Astrocyte of the spinal cord (primary cell): ENCODE measurements around the gene MCRIP2.

ENCODE experiments used
- DNase-seq: peaks from one replicate; pipeline ENCODE4 v3.0.0; 2011; ENCODE audit warnings: low read depth, low spot score
- H3K4me3 ChIP-seq: 2 replicates; pipeline ENCODE4 v1.5.1; 2011; ENCODE audit warnings: low read depth, mild to moderate bottlenecking, low read length, moderate library complexity
- in situ Hi-C: cut with HindIII; loops from 2 replicates; pipeline ENCODE4 v1.10.0; 2017; ENCODE audit warnings: low sequenced_read_pairs
- TF ChIP-seq, protein P1 (sequence below): IDR thresholded peaks from 2 replicates; pipeline ENCODE4 v1.5.1; 2012; ENCODE audit warnings: low read depth, mild to moderate bottlenecking, low read length, inconsistent platforms

MCRIP2 gene

DNA sequence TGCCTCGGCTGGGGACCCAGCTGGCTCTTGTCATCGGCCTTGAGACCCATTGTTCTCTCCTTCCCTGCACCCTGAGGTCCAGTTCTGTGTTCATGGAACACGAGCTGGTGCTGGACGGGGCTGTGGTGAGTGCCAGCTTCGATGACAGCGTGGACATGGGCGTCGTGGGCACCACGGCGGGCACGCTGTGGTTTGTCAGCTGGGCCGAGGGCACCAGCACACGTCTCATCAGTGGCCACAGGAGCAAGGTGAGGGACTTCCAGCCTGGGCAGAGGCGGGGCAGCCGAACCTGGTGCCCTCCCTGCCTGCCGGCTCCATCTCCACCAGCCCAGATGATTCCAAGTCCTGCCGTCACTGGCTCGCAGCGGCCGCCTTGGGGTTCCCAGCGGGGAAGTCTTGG, 21.0 kb downstream of the MCRIP2 start:
- in situ Hi-C loops = no loop called here
- TF ChIP-seq, protein P1, sequence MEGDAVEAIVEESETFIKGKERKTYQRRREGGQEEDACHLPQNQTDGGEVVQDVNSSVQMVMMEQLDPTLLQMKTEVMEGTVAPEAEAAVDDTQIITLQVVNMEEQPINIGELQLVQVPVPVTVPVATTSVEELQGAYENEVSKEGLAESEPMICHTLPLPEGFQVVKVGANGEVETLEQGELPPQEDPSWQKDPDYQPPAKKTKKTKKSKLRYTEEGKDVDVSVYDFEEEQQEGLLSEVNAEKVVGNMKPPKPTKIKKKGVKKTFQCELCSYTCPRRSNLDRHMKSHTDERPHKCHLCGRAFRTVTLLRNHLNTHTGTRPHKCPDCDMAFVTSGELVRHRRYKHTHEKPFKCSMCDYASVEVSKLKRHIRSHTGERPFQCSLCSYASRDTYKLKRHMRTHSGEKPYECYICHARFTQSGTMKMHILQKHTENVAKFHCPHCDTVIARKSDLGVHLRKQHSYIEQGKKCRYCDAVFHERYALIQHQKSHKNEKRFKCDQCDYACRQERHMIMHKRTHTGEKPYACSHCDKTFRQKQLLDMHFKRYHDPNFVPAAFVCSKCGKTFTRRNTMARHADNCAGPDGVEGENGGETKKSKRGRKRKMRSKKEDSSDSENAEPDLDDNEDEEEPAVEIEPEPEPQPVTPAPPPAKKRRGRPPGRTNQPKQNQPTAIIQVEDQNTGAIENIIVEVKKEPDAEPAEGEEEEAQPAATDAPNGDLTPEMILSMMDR = no peak
- H3K4me3 ChIP-seq = no peak overlapping the region
- DNase-seq = no peak

DNA sequence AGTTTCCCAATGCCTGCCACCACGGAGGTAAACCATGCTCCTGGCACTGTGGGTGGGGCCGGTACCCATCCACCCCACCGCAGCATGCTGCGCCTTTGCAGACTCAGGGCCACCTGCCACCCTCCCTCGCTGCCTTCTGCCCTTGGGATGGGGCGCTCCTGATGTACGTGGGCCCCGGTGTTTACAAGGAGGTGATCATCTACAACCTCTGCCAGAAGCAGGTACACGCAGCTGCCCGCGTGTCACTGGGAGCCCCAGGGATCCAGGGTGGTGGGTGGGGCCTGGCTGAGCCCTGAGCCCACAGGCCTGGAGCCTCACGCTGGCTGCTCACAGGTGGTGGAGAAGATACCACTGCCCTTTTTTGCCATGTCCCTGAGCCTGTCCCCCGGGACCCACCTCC, 24.9 kb downstream of the MCRIP2 start:
- DNase-seq = no peak
- TF ChIP-seq, protein P1 = no peak
- in situ Hi-C loops = no loop called here
- H3K4me3 ChIP-seq = no peak overlapping the region

DNA sequence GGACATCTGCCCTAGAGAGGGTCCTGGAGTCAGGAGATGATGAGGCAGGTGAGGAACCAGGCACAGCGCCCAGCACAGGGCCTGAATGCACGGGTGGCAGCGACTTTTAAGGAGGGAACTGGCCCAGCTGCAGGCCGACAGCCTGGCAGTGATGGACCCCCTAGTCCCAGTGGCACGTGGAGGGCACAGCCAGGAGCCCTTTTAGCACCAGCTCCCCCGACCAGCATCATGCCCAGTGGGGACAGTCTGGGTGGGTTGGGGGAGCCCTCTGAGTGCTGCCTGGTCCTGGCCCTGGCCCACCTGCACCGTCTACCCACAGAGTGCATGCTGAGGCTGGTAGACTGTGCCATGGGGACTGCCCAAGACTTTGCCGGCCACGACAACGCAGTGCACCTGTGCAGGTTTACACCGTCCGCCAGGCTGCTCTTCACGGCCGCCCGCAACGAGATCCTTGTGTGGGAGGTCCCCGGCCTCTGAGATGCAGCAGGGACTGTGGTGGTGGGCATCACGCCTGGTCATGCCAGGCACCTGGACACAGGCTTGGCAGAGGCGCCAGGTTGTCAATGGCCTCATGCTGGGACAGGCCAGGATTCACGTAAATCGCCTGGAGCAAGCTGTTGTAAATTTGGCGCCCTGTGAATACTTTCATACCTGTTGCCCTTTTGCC, 25.6 kb downstream of the MCRIP2 start:
- no peak overlapping the region for H3K4me3 ChIP-seq
- TF ChIP-seq, protein P1 = no peak
- in situ Hi-C loops = no loop called here
- no peak for DNase-seq

DNA sequence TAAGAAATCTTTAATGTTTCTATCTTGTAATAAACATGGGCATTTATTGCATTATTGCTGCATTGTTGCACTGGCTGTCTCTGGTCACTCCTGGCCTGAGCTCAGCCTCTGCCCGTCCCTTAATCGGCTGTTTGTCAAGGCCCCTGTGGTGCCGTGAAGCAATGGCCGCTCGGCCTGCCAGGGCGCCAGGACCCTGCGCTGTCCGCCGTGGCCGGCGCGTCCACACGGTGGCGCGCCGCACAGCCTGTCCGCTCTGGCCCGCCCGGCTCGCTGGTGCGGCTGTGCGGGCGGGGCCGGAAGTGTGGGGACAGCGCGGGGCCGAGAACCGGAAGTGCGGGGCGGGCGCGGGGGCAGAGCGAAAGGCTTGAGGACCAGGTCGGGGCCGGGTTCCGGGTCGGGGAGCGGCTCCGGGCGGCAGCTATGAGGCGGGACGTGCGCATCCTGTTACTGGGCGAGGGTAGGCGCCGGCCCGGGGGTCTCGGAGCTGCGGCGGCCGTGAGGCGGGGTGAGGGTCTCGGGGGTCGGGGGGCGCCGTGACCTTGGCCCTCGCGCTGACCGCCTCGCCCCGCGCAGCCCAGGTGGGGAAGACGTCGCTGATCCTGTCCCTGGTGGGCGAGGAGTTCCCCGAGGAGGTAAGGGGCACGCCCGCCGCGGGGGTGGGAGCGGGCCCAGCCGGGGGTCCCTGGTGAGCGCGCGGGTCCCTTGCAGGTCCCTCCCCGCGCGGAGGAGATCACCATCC, 26.3 kb downstream of the MCRIP2 start, which contains the start of gene RHOT2:
TSS of gene RHOT2 (plus strand) at position 353 of the 739 bp plus-strand sequence. CDS start at position 421, 68 bp downstream.
- in situ Hi-C loops = no loop called here
- peak; percentile 89 for DNase-seq
- H3K4me3 ChIP-seq = peak within 1 kb of the TSS; percentile 73
- TF ChIP-seq, protein P1 = peak; percentile 69

DNA sequence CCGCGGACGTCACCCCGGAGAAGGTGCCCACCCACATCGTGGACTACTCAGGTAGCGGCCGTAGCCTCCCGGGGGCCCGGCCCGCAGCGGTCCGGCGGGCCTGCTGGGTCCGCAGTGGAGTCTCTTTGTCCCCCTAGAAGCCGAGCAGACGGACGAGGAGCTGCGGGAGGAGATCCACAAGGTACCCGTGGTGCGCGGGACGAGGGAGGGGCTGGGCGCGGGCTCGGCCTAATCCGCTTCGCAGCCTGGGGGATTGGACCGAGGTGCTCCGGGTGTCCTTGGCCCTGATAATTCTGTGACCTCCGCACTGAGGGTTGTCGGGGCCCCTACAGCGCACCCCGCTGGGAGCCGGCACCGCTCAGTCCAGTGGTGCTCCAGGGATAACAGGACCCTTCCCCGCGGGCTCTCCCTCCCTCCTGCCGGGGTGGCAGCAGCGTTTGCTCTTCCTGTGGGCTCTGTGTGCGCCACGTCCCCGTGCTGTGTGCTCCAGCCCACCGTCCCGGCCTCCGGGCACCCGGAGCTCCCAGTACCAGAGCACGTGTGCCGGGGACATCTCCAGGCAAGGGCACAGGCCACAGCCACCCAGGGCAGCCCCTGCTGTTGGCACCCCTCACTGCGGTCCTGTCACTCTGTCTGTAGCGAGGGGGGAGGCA, 27.0 kb downstream of the MCRIP2 start:
- in situ Hi-C loops = no loop called here
- DNase-seq = no peak
- H3K4me3 ChIP-seq = peak overlapping the region; percentile 73
- TF ChIP-seq, protein P1 = no peak

DNA sequence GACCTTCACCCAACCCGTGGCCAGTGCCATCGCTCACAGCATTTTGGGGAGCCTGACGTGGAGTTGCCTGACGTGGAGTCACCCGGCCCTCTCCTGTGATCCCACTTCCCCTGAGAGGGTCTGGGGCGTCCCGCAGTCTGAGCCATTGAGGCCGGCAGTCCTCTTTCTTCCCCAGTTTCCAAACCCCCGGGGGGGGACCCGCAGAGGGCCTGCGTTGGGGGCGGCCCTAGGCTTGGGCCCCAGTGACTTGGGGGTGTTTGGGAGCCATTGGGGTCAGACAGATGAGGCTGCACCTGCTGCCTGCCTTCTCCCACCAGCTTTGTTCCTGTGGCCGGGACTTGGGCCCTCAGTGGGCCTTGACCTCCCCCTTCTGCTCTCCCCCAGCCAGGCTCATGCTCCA, 28.0 kb downstream of the MCRIP2 start:
- TF ChIP-seq, protein P1 = no peak
- in situ Hi-C loops = no loop called here
- no peak overlapping the region for H3K4me3 ChIP-seq

More for the DNA sequence above, 28.0 kb downstream of the MCRIP2 start:
- DNase-seq = no peak
